ENCODE results near the gene RAB23.

DNA sequence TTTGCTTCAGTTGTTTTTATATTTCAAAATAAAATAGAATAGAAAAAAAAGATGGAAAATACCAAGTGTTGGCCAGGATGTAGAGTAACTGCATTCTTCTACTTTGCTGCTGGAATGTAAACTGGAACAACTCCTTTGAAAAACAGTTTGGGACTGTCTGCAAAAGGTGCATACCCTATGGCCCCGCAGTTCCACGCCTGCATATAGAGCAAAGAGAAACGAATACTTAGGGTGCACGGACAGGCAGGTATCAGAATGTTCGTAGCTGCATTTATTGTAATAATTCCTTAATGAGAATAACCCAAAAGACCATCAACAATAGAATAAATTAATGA, 603 bp upstream of the RAB23 start:
- TF ChIP-seq, protein P1, sequence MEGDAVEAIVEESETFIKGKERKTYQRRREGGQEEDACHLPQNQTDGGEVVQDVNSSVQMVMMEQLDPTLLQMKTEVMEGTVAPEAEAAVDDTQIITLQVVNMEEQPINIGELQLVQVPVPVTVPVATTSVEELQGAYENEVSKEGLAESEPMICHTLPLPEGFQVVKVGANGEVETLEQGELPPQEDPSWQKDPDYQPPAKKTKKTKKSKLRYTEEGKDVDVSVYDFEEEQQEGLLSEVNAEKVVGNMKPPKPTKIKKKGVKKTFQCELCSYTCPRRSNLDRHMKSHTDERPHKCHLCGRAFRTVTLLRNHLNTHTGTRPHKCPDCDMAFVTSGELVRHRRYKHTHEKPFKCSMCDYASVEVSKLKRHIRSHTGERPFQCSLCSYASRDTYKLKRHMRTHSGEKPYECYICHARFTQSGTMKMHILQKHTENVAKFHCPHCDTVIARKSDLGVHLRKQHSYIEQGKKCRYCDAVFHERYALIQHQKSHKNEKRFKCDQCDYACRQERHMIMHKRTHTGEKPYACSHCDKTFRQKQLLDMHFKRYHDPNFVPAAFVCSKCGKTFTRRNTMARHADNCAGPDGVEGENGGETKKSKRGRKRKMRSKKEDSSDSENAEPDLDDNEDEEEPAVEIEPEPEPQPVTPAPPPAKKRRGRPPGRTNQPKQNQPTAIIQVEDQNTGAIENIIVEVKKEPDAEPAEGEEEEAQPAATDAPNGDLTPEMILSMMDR (conservative IDR thresholded peaks at IDR 0.05; ENCODE audit: low read length) = no peak
- no peak for TF ChIP-seq EZH2phosphoT487 (IDR thresholded peaks at IDR 0.05; ENCODE audit: borderline replicate concordance)

Data from Loucy (cell line).